Right lobe of liver (tissue), 6 donors: ENCODE measurements around the gene KCTD20. TPM values are rescaled to one million over a fixed set of nuclear protein-coding genes. Genes with fewer than 3 reads are reported as not detected.
A peak's percentile ranks its signal among the peaks of the same experiment; 100 is the strongest.

Source experiments
- ATAC-seq, 4 donors: fragments of 200-7000 bp; cut with Tn5 transposase; one replicate each; pipeline ENCODE4 v1.9.1; 2020; ENCODE audit warnings: mild to moderate bottlenecking in 4 of 4, moderate library complexity in 4 of 4
- DNase-seq, 3 donors: peaks; one replicate each; pipeline ENCODE4 v3.0.0-alpha.2; 2020
- H3K27ac ChIP-seq, 3 donors: fragments of 200-600 bp; one replicate each; pipeline ENCODE4 v1.8.0; 2022
- H3K27me3 ChIP-seq, 2 donors: fragments of 200-600 bp; one replicate each; pipeline ENCODE4 v1.8.0; 2022
- H3K36me3 ChIP-seq, 4 donors: fragments of 200-600 bp; sonication (generic) in 1 of 4; one replicate each; pipeline versions ENCODE4 v1.5.1 to v1.8.0; 2017 to 2022; ENCODE audit warnings: control low read depth in 1 of 4
- H3K4me1 ChIP-seq, 4 donors: fragments of 200-600 bp; sonication (generic) in 1 of 4; one replicate each; pipeline versions ENCODE4 v1.5.1 to v1.8.0; 2017 to 2022; ENCODE audit warnings: control low read depth in 1 of 4
- H3K4me3 ChIP-seq, 3 donors: fragments of 200-600 bp; one replicate each; pipeline ENCODE4 v1.8.0; 2022
- H3K9me3 ChIP-seq, 4 donors: fragments of 200-600 bp; sonication (generic) in 1 of 4; one replicate each; pipeline versions ENCODE4 v1.5.1 to v1.8.0; 2017 to 2022; ENCODE audit warnings: control low read depth in 1 of 4
- POLR2A ChIP-seq: fragments of 450-650 bp; IDR thresholded peaks from one replicate; pipeline ENCODE4 v1.6.1; 2017; ENCODE audit warnings: antibody characterized with exemption, mild to moderate bottlenecking
- WGBS: methylation state at CpG from one replicate; pipeline ENCODE4 v1.1.6; 2018; ENCODE audit warnings: low coverage, low lambda C conversion rate; ENCODE audit not compliant: insufficient coverage; ENCODE audit errors: missing lambda C conversion rate; 5-methylcytosine and 5-hydroxymethylcytosine counted together
- intact Hi-C, 2 donors: fragments of 100-400 bp; cut with DNase I; formaldehyde crosslinking; loops; one replicate each; pipeline versions ENCODE4 v1.11.2 to v1.14.1; 2022
- total RNA-seq, 6 experiments: library from RNA; depleted of rRNA in 2 of 6; stranded (reverse); fragments of >200 nt in 2 of 6; fragmentation: NEBNext Ultra II Directional in 3 of 6; extraction: Animal tissue kit (Norgen Biotek cat#: 25700) in 3 of 6; gene quantifications; one replicate each; pipeline versions ENCODE4 v1.1.0 to v1.2.4, GENCODE V29; 2016 to 2023
- TF ChIP-seq, protein P1 (sequence below), 4 donors: fragments of 200-600 bp in 3 of 4; fragments of 450-650 bp in 1 of 4; IDR thresholded peaks; one replicate each; pipeline versions ENCODE4 v1.5.1 to v1.8.0; 2016 to 2022; ENCODE audit warnings: antibody characterized with exemption in 4 of 4, mild to moderate bottlenecking in 2 of 4
- donor health status: DM: no; HTN: yes; CAD: no.
- donor health status: DM: no; HTN: no; CAD: no.
- donor health status: DM: no; HTN: no; CAD: no.
- donor health status: DM: no; HTN: yes; CAD: no.
- donor health status: DM: no; HTN: yes; CAD: no.

Gene KCTD20
- total RNA-seq, 6 experiments from 2014 or later, result 24.8 to 48.8 (median 33.5) TPM

DNA sequence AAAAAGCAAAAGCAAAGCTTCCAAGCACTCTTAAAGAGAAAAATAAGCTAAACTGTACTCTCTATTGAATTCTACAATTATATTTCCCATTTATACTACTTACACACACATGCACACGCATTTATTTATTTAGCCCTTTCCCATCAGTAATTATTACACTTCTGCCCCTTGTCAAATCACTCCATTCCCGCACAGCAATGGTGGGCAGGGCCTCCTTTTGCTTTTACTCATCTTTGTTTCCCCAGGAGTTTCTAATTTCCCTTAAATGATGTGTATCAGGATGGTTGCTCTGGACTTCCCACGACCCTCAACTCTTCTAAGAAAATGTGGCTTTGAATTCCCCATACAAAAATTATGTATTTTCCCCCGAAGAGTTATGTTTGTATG, 20.1 kb upstream of the KCTD20 start:
- peaks cover 0 to 6% (median 3%) of the 10 kb centered on the region in 4 donors for H3K4me1 ChIP-seq
- ATAC-seq (no peak), DNase-seq (no peak)
- H3K4me3 ChIP-seq, result peak overlapping the region; percentile 42 to 62 (median 57)
- no peaks in the 10 kb centered on the region for H3K36me3 ChIP-seq
- intact Hi-C loops, result no loop called here
- no peaks in the 10 kb centered on the region for H3K9me3 ChIP-seq
- H3K27ac ChIP-seq, result peak overlapping the region in 2 of 3 donors; percentile 46 to 59
- H3K27me3 ChIP-seq, result no peaks in the 10 kb centered on the region
- TF ChIP-seq, protein P1, sequence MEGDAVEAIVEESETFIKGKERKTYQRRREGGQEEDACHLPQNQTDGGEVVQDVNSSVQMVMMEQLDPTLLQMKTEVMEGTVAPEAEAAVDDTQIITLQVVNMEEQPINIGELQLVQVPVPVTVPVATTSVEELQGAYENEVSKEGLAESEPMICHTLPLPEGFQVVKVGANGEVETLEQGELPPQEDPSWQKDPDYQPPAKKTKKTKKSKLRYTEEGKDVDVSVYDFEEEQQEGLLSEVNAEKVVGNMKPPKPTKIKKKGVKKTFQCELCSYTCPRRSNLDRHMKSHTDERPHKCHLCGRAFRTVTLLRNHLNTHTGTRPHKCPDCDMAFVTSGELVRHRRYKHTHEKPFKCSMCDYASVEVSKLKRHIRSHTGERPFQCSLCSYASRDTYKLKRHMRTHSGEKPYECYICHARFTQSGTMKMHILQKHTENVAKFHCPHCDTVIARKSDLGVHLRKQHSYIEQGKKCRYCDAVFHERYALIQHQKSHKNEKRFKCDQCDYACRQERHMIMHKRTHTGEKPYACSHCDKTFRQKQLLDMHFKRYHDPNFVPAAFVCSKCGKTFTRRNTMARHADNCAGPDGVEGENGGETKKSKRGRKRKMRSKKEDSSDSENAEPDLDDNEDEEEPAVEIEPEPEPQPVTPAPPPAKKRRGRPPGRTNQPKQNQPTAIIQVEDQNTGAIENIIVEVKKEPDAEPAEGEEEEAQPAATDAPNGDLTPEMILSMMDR (IDR thresholded peaks at IDR 0.05), result no peak
- TF ChIP-seq POLR2A, result no peak
- WGBS, result 7% methylated on average over 4 of the region's 4 CpGs

DNA sequence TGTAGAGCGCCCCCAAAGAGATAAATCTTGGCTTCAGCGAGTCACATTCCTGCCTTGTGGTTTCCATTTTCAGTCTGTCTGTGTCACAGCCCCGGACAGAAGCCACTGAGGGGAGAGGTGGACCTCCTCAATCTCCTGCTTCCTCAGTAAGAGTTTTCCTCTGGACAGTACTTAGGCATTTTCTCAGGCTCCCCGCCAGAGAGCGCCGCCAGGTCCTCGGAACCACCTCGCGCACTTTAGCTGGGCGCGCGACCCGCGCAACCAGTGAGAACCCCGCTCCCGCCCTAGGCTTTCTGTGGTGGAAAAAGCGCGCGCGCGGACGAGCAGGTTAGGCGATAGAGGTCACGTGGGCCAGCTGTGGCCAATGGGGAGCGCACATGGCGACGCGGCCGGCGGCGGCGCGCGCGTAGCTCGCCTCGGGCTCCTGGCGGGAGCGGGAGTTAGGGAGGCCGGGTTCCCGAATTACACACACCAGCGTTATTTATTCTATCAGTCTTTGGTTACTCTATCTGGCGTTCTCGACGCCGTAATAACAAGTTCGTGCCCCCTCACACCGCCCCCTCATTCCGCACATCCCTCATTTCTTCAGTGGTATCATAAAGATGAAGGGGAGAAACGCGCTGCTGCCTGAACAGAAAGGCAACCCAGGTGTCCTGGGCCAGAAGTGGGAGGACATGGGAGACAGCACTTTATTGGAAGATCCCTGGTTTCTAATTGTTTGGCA, 19.5 kb upstream of the KCTD20 start:
- under 1% methylated on average over 29 of the region's 51 CpGs for WGBS
- intact Hi-C loops, result no loop called here
- ATAC-seq, result peak; percentile 98 to 100 (median 100)
- Histone ChIP-seq H3K4me3 (peak overlapping the region; percentile 42 to 62 (median 57)), H3K27ac (peak overlapping the region; percentile 46 to 59 (median 58)), H3K27me3 (no peaks in the 10 kb centered on the region), H3K36me3 (no peaks in the 10 kb centered on the region), H3K4me1 (peaks cover 0 to 6% (median 3%) of the 10 kb centered on the region in 4 donors), H3K9me3 (no peaks in the 10 kb centered on the region)
- DNase-seq, result peak; percentile 99
- TF ChIP-seq, protein P1 (IDR thresholded peaks at IDR 0.05), result peak; percentile 63 to 74 (median 69)
- peak; percentile 57 for TF ChIP-seq POLR2A

DNA sequence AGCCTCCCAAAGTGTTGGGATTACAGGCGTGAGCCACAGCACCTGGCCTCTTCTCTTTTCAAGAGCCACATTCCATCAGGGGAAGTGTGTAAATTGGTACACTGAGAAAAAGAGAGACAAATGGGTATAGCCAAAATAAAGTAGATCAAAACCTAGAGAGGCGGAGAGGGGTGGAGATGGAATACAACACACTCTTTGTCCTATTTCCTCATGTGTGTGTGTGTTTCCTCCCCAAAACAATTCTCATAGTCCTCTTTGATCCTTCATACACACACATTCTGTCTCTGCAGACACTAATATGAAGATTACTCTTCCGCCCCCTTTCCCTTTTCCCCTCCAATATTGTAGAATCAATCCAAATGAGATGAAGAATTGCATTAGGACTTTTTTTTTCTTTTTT, 16.2 kb upstream of the KCTD20 start:
- Histone ChIP-seq H3K27me3 (no peaks in the 10 kb centered on the region), H3K27ac (no peak overlapping the region), H3K36me3 (no peaks in the 10 kb centered on the region), H3K9me3 (no peaks in the 10 kb centered on the region), H3K4me3 (no peak overlapping the region), H3K4me1 (peaks cover 0 to 6% (median 3%) of the 10 kb centered on the region in 4 donors)
- no peak for TF ChIP-seq POLR2A
- TF ChIP-seq, protein P1 (IDR thresholded peaks at IDR 0.05), result no peak
- intact Hi-C loops, result no loop called here
- no peak for DNase-seq
- WGBS, result 97% methylated on average over 3 of the region's 3 CpGs
- ATAC-seq, result no peak

DNA sequence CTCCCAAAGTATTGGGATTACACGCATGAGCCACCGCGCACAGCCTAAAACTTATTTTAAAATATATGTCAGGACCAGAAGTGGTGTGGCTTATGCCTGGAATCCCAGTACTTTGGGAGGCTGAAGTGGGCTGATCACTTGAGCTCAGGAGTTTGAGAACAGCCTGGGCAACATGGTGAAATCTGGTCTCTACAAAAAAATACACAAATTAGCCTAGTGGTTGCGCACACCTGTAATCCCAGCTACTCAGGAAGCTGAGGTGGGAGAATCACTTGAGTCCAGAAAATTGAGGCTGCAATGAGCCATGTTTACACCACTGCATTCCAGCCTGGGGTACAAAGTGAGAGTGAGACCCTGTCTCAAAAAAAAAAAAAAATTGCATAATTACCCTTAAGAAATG, 13.9 kb upstream of the KCTD20 start:
- ATAC-seq, result no peak
- Histone ChIP-seq H3K4me3 (no peak overlapping the region), H3K36me3 (no peaks in the 10 kb centered on the region), H3K9me3 (no peaks in the 10 kb centered on the region), H3K27ac (no peak overlapping the region), H3K27me3 (no peaks in the 10 kb centered on the region), H3K4me1 (no peaks in the 10 kb centered on the region)
- intact Hi-C loops, result no loop called here
- TF ChIP-seq, protein P1 (IDR thresholded peaks at IDR 0.05), result peak in 2 of 4 donors; percentile 18 to 53
- TF ChIP-seq POLR2A, result no peak
- WGBS, result 51% methylated on average over 4 of the region's 4 CpGs
- DNase-seq, result no peak
